HFFc6 (cell line): ENCODE results near the gene STS. TPM values are rescaled to one million over a fixed set of nuclear protein-coding genes. Genes with fewer than 3 reads are reported as not detected.

Experiments
- DNase-seq: peaks from one replicate; pipeline ENCODE4 v3.0.0-alpha.2; 2018
- H3K27ac Mint-ChIP-seq: 2 replicates; pipeline ENCODE4 v1.8.0; 2020; ENCODE audit warnings: mild to moderate bottlenecking, mixed read lengths
- H3K27me3 Mint-ChIP-seq: 2 replicates; pipeline ENCODE4 v1.8.0; 2021; ENCODE audit warnings: mild to moderate bottlenecking, moderate library complexity, mixed read lengths; ENCODE audit not compliant: insufficient read depth
- H3K36me3 Mint-ChIP-seq: 2 replicates; pipeline ENCODE4 v1.8.0; 2021; ENCODE audit warnings: low read depth, mixed read lengths
- H3K4me1 Mint-ChIP-seq: 2 replicates; pipeline ENCODE4 v1.8.0; 2020; ENCODE audit warnings: low read depth, mixed read lengths
- H3K4me3 Mint-ChIP-seq: 2 replicates; pipeline ENCODE4 v1.8.0; 2020; ENCODE audit warnings: mild to moderate bottlenecking, moderate library complexity, mixed read lengths
- H3K9me3 Mint-ChIP-seq: 2 replicates; pipeline ENCODE4 v1.8.0; 2020; ENCODE audit warnings: mild to moderate bottlenecking, mixed read lengths
- CTCF ChIP-seq: fragments of 200-600 bp; sonication (generic); IDR thresholded peaks from 2 replicates; pipeline ENCODE4 v1.5.0; 2021; ENCODE audit warnings: antibody characterized with exemption, mild to moderate bottlenecking
- total RNA-seq, 6 experiments: library from RNA; stranded (reverse); fragmentation: NEBNext Ultra II Directional; extraction: Animal tissue kit (Norgen Biotek cat#: 25700); gene quantifications; 2 replicates in 1 of 6; 3 replicates in 5 of 6; pipeline ENCODE4 v1.2.3, GENCODE V29; 2021

The STS gene
- total RNA-seq, 6 experiments from 2014 or later = 11.3 to 15.2 (median 13.3) TPM

- H3K27ac Mint-ChIP-seq = peak overlapping the region; percentile 89
- no peaks in the 10 kb centered on the region for H3K36me3 Mint-ChIP-seq
- peak overlapping the region; percentile 87 for H3K4me3 Mint-ChIP-seq
- no peaks in the 10 kb centered on the region for H3K27me3 Mint-ChIP-seq
- TF ChIP-seq CTCF = no peak
- no peak for DNase-seq
- H3K4me1 Mint-ChIP-seq = peaks cover 41% of the 10 kb centered on the region
- H3K9me3 Mint-ChIP-seq = no peaks in the 10 kb centered on the region
These were observed 654 bp upstream of the STS start for GRCh38 chrX:7146703-7147412.

- peak within 1 kb of the TSS; percentile 88 for H3K4me3 Mint-ChIP-seq
- H3K27me3 Mint-ChIP-seq = no peaks in the 10 kb centered on the region
- peak; percentile 32 for TF ChIP-seq CTCF
- no peaks in the 10 kb centered on the region for H3K36me3 Mint-ChIP-seq
- H3K9me3 Mint-ChIP-seq = no peaks in the 10 kb centered on the region
- DNase-seq = peak; percentile 58
- peak within 1 kb of the TSS; percentile 89 for H3K27ac Mint-ChIP-seq
- peaks cover 33% of the 10 kb centered on the region for H3K4me1 Mint-ChIP-seq
These were observed 704 bp downstream of the STS start, which contains the start of gene PUDP for GRCh38 chrX:7147978-7148854. Gene PUDP, minus strand, starts transcription at chrX:7148153. Its CDS starts 40 bp downstream, at chrX:7148113.

GRCh38 chrX:7149411-7149810 is 1.9 kb downstream of the STS start:
- Mint-ChIP-seq H3K27ac (no peak overlapping the region), H3K27me3 (no peaks in the 10 kb centered on the region), H3K4me3 (no peak overlapping the region), H3K36me3 (no peaks in the 10 kb centered on the region), H3K4me1 (peaks cover 21% of the 10 kb centered on the region), H3K9me3 (no peaks in the 10 kb centered on the region)
- no peak for DNase-seq
- TF ChIP-seq CTCF = no peak

GRCh38 chrX:7153231-7153630 is 5.7 kb downstream of the STS start:
- no peak for TF ChIP-seq CTCF
- Mint-ChIP-seq H3K4me3 (no peak overlapping the region), H3K4me1 (no peaks in the 10 kb centered on the region), H3K9me3 (no peaks in the 10 kb centered on the region), H3K27ac (no peak overlapping the region), H3K27me3 (no peaks in the 10 kb centered on the region), H3K36me3 (no peaks in the 10 kb centered on the region)
- no peak for DNase-seq

GRCh38 chrX:7154041-7154597 is 6.6 kb downstream of the STS start:
- no peaks in the 10 kb centered on the region for H3K9me3 Mint-ChIP-seq
- TF ChIP-seq CTCF = no peak
- no peak overlapping the region for H3K27ac Mint-ChIP-seq
- peaks cover under 1% of the 10 kb centered on the region for H3K4me1 Mint-ChIP-seq
- no peaks in the 10 kb centered on the region for H3K27me3 Mint-ChIP-seq
- no peak overlapping the region for H3K4me3 Mint-ChIP-seq
- DNase-seq = no peak
- no peaks in the 10 kb centered on the region for H3K36me3 Mint-ChIP-seq
